K562 (cell line): ENCODE data around the gene ARV1. TPM values are rescaled to one million over a fixed set of nuclear protein-coding genes. Genes with fewer than 3 reads are reported as not detected.
A peak's percentile ranks its signal among the peaks of the same experiment; 100 is the strongest.

ENCODE experiments used
- ARID3A ChIP-seq: IDR thresholded peaks from 2 replicates; pipeline ENCODE4 v1.6.1; 2012; ENCODE audit warnings: low read depth, low read length, improper control_type of control experiment, borderline replicate concordance
- BHLHE40 ChIP-seq: IDR thresholded peaks from 2 replicates; pipeline ENCODE4 v1.6.1; 2011; ENCODE audit warnings: low read length, improper control_type of control experiment
- EP400 ChIP-seq: fragments of 450-650 bp; IDR thresholded peaks from 2 replicates; pipeline ENCODE4 v1.6.1; 2017; ENCODE audit warnings: antibody characterized with exemption, mild to moderate bottlenecking, moderate library complexity
- HOMEZ ChIP-seq: fragments of 250-450 bp; sonication (Bioruptor Pico); IDR thresholded peaks from 2 replicates; pipeline ENCODE4 v1.4.0; 2020; ENCODE audit warnings: mild to moderate bottlenecking, moderate library complexity
- MGA ChIP-seq: fragments of 450-650 bp; IDR thresholded peaks from 2 replicates; pipeline ENCODE4 v1.6.1; 2016; ENCODE audit warnings: mild to moderate bottlenecking, moderate library complexity
- RUNX1 ChIP-seq: sonication (generic); IDR thresholded peaks from 2 replicates; pipeline ENCODE4 v1.6.1; 2016; ENCODE audit warnings: antibody characterized with exemption, low read depth
- SLC30A9 ChIP-seq: fragments of 250-450 bp; sonication (Bioruptor Pico); IDR thresholded peaks from 2 replicates; pipeline ENCODE4 v1.8.0; 2022; ENCODE audit warnings: mild to moderate bottlenecking, moderate library complexity
- SREBF2 ChIP-seq: sonication (generic); formaldehyde crosslinking; IDR thresholded peaks from 2 replicates; pipeline ENCODE4 v1.4.0; 2020; ENCODE audit warnings: mild to moderate bottlenecking, missing genetic modification reagents
- ZNF512 ChIP-seq: IDR thresholded peaks from 2 replicates; pipeline ENCODE4 v1.6.1; 2016; ENCODE audit warnings: missing genetic modification characterization, missing compliant biosample characterization
- polyA plus RNA-seq, 8 experiments: library from polyadenylated mRNA; depleted of rRNA in 4 of 8; stranded (reverse) in 5 of 8; unstranded in 3 of 8; fragments of >200 nt; fragmentation: Nextera tagmentation in 2 of 8; fragmentation: Illumina TruSeq in 1 of 8; extraction: Ambion mirVana in 2 of 8; extraction: Trizol in 1 of 8; gene quantifications; 2 replicates each; pipeline versions ENCODE4 v1.2.1 to v1.2.3, GENCODE V29; 2011 to 2014; ENCODE audit warnings: inconsistent platforms in 1 of 8, missing spikeins in 1 of 8
- total RNA-seq, 7 experiments: library from RNA; depleted of rRNA in 6 of 7; stranded (reverse); fragments of >200 nt in 6 of 7; fragmentation: Illumina TruSeq in 2 of 7; extraction: Trizol in 2 of 7; gene quantifications; 2 replicates each; pipeline versions ENCODE4 v1.2.1 to v1.2.3, GENCODE V29; 2011 to 2021; ENCODE audit warnings: low replicate concordance in 1 of 7

The ARV1 gene
- total and polyA plus RNA-seq, 9 of the 15 experiments (the other 6 are each of a cell fraction or from before 2014, with no cell fraction given) = 54.8 to 139 (median 74.0) TPM

GRCh38 chr1:230977761-230978490 lies 968 bp upstream of the ARV1 start (continued):
- 0 out of 2 replicates have a peak, but pooled peaks have one; percentile 55 for TF ChIP-seq HOMEZ (CRISPR knock-in tag)
- TF ChIP-seq EP400 = 0 out of 2 replicates have a peak, but pooled peaks have one; percentile 15
- no peak for TF ChIP-seq RUNX1
- 0 out of 2 replicates have a peak, but pooled peaks have one; percentile 8 for TF ChIP-seq MGA
- no peak for TF ChIP-seq SREBF2 (CRISPR knock-in tag)
- no peak for TF ChIP-seq SLC30A9
- TF ChIP-seq BHLHE40 = no peak
- TF ChIP-seq ZNF512 (tag) = no peak
- no peak for TF ChIP-seq ARID3A
